ENCODE results near the gene CCDC33.

DNA sequence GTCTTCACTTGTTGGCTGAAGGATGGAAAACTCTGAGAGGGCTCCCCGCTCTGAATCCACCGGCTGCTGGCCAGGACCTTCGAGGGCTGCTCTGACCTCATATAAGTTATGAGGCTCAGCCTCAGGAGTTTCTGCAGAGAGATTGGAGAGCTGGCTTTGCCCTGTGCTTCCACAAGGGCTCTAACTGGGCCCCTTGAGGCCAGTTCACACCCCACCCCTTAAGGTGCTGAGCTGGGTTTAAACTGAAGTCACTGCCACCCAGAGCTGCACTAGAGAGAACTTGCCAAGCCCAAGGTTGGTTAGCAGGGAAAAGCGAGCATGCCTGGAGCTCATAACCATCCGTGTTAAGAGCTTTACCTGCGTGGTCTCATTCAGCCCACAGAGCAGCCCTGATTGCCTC lies 2.8 kb upstream of the CCDC33 start:
- TF ChIP-seq, protein P1, sequence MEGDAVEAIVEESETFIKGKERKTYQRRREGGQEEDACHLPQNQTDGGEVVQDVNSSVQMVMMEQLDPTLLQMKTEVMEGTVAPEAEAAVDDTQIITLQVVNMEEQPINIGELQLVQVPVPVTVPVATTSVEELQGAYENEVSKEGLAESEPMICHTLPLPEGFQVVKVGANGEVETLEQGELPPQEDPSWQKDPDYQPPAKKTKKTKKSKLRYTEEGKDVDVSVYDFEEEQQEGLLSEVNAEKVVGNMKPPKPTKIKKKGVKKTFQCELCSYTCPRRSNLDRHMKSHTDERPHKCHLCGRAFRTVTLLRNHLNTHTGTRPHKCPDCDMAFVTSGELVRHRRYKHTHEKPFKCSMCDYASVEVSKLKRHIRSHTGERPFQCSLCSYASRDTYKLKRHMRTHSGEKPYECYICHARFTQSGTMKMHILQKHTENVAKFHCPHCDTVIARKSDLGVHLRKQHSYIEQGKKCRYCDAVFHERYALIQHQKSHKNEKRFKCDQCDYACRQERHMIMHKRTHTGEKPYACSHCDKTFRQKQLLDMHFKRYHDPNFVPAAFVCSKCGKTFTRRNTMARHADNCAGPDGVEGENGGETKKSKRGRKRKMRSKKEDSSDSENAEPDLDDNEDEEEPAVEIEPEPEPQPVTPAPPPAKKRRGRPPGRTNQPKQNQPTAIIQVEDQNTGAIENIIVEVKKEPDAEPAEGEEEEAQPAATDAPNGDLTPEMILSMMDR (IDR thresholded peaks at IDR 0.05), result no peak
- TF ChIP-seq POLR2A (IDR thresholded peaks at IDR 0.05), result no peak

All from uterus (tissue), 2 donors.